ENCODE data around the gene NOP58. TPM values are rescaled to one million over a fixed set of nuclear protein-coding genes. Genes with fewer than 3 reads are reported as not detected.

Gene NOP58
- total RNA-seq = 65.7 and 87.5 TPM in 2 replicates

GRCh38 chr2:202265467-202266277 is at the start of gene NOP58:
Gene NOP58 (plus strand): TSS chr2:202265763. CDS start chr2:202265942, 179 bp downstream.

GRCh38 chr2:202238234-202239197 is 27.0 kb upstream of the NOP58 start, which contains the start of gene SUMO1:
Gene SUMO1 (minus strand): TSS chr2:202238597. CDS start chr2:202238451, 146 bp downstream.

Small RNAs within 50 kb of the gene (small RNA-seq; reads per million reads assigned to genes)
- gene AC079354.2 (ENCODE audit: low replicate concordance) (not detected), gene RF00575 (ENCODE audit: low replicate concordance) (not detected), gene RN7SL753P (ENCODE audit: low replicate concordance) (not detected), gene SNORD11 (ENCODE audit: low replicate concordance) (32.9 reads per million, percentile 97 among the genes with 10 or more reads in this experiment), gene SNORD11B (ENCODE audit: low replicate concordance) (4.6 reads per million, percentile 86 among the genes with 10 or more reads in this experiment), gene SNORD70 (ENCODE audit: low replicate concordance) (255 reads per million, percentile 99 among the genes with 10 or more reads in this experiment)

Other genes with a start within 250 kb of the NOP58 start
- 19.0 and 31.8 TPM in 2 replicates for gene FZD7, start 231.9 kb upstream of the NOP58 start, total RNA-seq
- not detected in 2 replicates for gene KIAA2012, start 192.5 kb upstream of the NOP58 start, total RNA-seq
- 83.4 and 110 TPM in 2 replicates for gene SUMO1, start 27.2 kb upstream of the NOP58 start, total RNA-seq
- 40.9 and 53.4 TPM in 2 replicates for gene BMPR2, start 110.6 kb downstream of the NOP58 start, total RNA-seq